Measurements from ENCODE around the gene TYMP. TPM values are rescaled to one million over a fixed set of nuclear protein-coding genes. Genes with fewer than 3 reads are reported as not detected.

Gene TYMP
- total and polyA plus RNA-seq, 10 of the 15 experiments (the other 5 are each of a cell fraction or from before 2014, with no cell fraction given): 0.42 to 57.8 (median 24.6) TPM

- TF ChIP-seq CUX1 (IDR thresholded peaks at IDR 0.05; ENCODE audit: insufficient replicate concordance, low read depth, low read length) (no peak), CBX3 (IDR thresholded peaks at IDR 0.05; ENCODE audit: borderline replicate concordance, low read depth) (no peak), MTA3 (IDR thresholded peaks at IDR 0.05; ENCODE audit: borderline replicate concordance, low read length) (no peak), TCF12 (IDR thresholded peaks at IDR 0.05; ENCODE audit: low read depth, low read length) (no peak), SMC3 (IDR thresholded peaks at IDR 0.05; ENCODE audit: borderline replicate concordance, low read length) (peak; percentile 9; the same call in 1 of the 2 replicates), MEF2A (IDR thresholded peaks at IDR 0.05; ENCODE audit: insufficient read depth, low read depth, low read length) (no peak), RAD21 (IDR thresholded peaks at IDR 0.05; ENCODE audit: insufficient read depth, low read depth, low read length) (no peak), NRF1 (conservative IDR thresholded peaks at IDR 0.05; ENCODE audit: low read depth, low read length) (no peak), SREBF1 (IDR thresholded peaks at IDR 0.05; ENCODE audit: low read length) (no peak), REST (IDR thresholded peaks at IDR 0.05; ENCODE audit: low read depth, low read length) (no peak), HDAC2 (IDR thresholded peaks at IDR 0.05) (no peak), MAX (IDR thresholded peaks at IDR 0.05; ENCODE audit: low read depth, low read length) (peak; percentile 86), MXI1 (IDR thresholded peaks at IDR 0.05; ENCODE audit: low read depth, low read length) (peak; percentile 88), BACH1 (IDR thresholded peaks at IDR 0.05; ENCODE audit: borderline replicate concordance) (peak; percentile 96), CHD1 (IDR thresholded peaks at IDR 0.05; ENCODE audit: low read depth, low read length) (no peak), ETV6 (conservative IDR thresholded peaks at IDR 0.05 in 1 of 2, IDR thresholded peaks at IDR 0.05 in 1 of 2; ENCODE audit: borderline replicate concordance in 1 of 2, low read depth in 1 of 2) (peak in 1 of 2 experiments; percentile 21; a peak in 1 of 4 replicates), POLR2A (IDR thresholded peaks at IDR 0.05; ENCODE audit: low read depth, low read length) (no peak), RAD51 (IDR thresholded peaks at IDR 0.05) (no peak), CBX5 (IDR thresholded peaks at IDR 0.05; ENCODE audit: low read depth) (no peak), PAX8 (IDR thresholded peaks at IDR 0.05) (no peak), TARDBP (IDR thresholded peaks at IDR 0.05; ENCODE audit: borderline replicate concordance) (no peak), WRNIP1 (IDR thresholded peaks at IDR 0.05; ENCODE audit: borderline replicate concordance, low read depth, low read length) (no peak), SPI1 (IDR thresholded peaks at IDR 0.05; ENCODE audit: borderline replicate concordance, insufficient read depth, low read depth, low read length) (no peak), CREB1 (IDR thresholded peaks at IDR 0.05; ENCODE audit: low read depth) (no peak)
Observed at GRCh38 chr22:50529897-50530579, at the start of gene TYMP (continued).
